GM10248 (cell line): ENCODE measurements around the gene SNRPB2.

Source experiments
- CTCF ChIA-PET: fragments of 300-600 bp; sonication (Branson Sonifier 250); formaldehyde crosslinking; extraction: SDS; loops from one replicate; lab custom pipeline; 2021; ENCODE audit warnings: antibody characterized with exemption; lab: Yijun Ruan, JAX
- POLR2A ChIA-PET: fragments of 350-650 bp; sonication (Branson Sonifier 250); formaldehyde crosslinking; extraction: SDS; loops from one replicate; lab custom pipeline; 2020; ENCODE audit warnings: antibody characterized with exemption; lab: Yijun Ruan, JAX
- DNase-seq: peaks from one replicate; pipeline ENCODE4 v3.0.0; 2012; ENCODE audit errors: extremely low spot score
- CTCF ChIP-seq: IDR thresholded peaks from 2 replicates; pipeline ENCODE4 v1.5.1; 2012; ENCODE audit warnings: mild to moderate bottlenecking, low read depth; ENCODE audit errors: extremely low read depth, missing control alignments, control extremely low read depth

SNRPB2 gene

GRCh38 chr20:16713066-16713465 lies 16.8 kb upstream of the SNRPB2 start:
- TF ChIP-seq CTCF, result no peak
- no peak for DNase-seq
- ChIA-PET CTCF (interaction anchor here (0.8 to 2.2 kb wide), 5 partner anchors 10 to 48 kb away, joined by 3 to 9 read pairs (median 4); no protein-coding TSS in a partner anchor), POLR2A (no interaction called here)

DNA sequence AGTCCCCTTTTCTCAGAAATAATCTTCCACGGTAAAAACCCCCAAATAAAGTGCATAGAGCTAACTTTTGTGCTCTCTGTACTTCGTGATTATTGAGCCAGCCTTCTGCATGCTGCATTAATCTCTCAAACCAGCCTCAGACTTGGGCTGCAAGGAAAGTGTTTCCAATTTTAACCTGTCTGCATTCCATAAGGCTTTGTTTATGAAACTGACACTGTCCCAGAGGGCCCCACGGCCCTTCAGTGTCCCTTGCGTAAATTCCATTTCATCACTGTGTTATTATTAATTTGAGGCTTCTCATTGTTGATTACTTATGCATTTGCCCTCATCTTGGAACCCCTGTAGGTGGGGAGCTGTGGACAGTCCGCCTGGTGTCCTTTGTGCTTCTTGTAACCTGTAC lies 15.6 kb upstream of the SNRPB2 start:
- ChIA-PET CTCF (interaction anchor here (1.6 to 2.2 kb wide), 2 partner anchors 12 to 14 kb away, joined by 7 to 9 read pairs; no protein-coding TSS in a partner anchor), POLR2A (no interaction called here)

GRCh38 chr20:16714751-16715150 lies 15.1 kb upstream of the SNRPB2 start:
- POLR2A ChIA-PET, result no interaction called here
- CTCF ChIA-PET, result interaction anchor here (2.0 to 2.2 kb wide), 2 partner anchors 11 to 14 kb away, joined by 6 to 9 read pairs; no protein-coding TSS in a partner anchor
- no peak for TF ChIP-seq CTCF
- no peak for DNase-seq

More for the DNA sequence above, 15.6 kb upstream of the SNRPB2 start:
- TF ChIP-seq CTCF, result no peak
- no peak for DNase-seq

DNA sequence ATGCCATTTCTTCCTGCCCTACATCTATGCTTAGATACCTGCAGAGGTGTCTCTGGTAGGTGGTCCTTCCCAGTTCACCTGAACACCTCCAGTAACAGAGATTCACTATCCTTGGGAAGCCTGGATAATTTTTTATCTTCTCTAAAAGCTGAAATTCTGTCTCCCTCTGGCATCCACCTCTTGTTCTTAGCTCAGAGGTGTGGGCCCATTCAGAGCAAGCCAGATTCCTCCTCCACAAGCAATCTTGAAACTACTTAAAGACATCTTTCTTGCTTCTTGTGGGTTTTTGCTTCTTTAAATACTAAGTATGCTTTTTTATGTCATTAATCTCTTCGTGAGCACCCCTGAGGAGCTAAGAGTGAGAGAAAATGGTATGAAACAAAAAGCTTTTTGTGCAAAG lies 10.4 kb upstream of the SNRPB2 start:
- DNase-seq, result no peak
- TF ChIP-seq CTCF, result no peak
- CTCF ChIA-PET, result no interaction called here
- POLR2A ChIA-PET, result no interaction called here

- TF ChIP-seq CTCF, result no peak
- ChIA-PET POLR2A (no interaction called here), CTCF (interaction anchor here (2.0 kb wide), 1 partner anchor 15 kb away, joined by 9 read pairs; no protein-coding TSS in a partner anchor)
Observed at GRCh38 chr20:16729080-16729479, 746 bp upstream of the SNRPB2 start.

GRCh38 chr20:16732506-16733152 lies 2.8 kb downstream of the SNRPB2 start:
- DNase-seq, result no peak
- CTCF ChIA-PET, result interaction anchor here (1.1 to 1.7 kb wide), 3 partner anchors 9 to 22 kb away, joined by 3 to 5 read pairs (median 4); partner anchors contain the start of gene OTOR

More at GRCh38 chr20:16729080-16729479, 746 bp upstream of the SNRPB2 start:
- DNase-seq, result no peak

More at GRCh38 chr20:16732506-16733152, 2.8 kb downstream of the SNRPB2 start:
- TF ChIP-seq CTCF, result no peak
- POLR2A ChIA-PET, result no interaction called here
